ENCODE data around the gene SETD1A. TPM values are rescaled to one million over a fixed set of nuclear protein-coding genes. Genes with fewer than 3 reads are reported as not detected.

SETD1A gene
- total RNA-seq, 2 donors from 2014 or later: 11.8 to 17.7 TPM

- DNase-seq (ENCODE audit: low spot score): no peak
- intact Hi-C loops (cut with DNase I): no loop called here
Observed at GRCh38 chr16:31029272-31029671, 71.7 kb downstream of the SETD1A start.

- intact Hi-C loops (cut with DNase I): loop anchor here in 1 of 2 donors (5.0 kb wide), 1 partner anchor 34 kb away; no protein-coding TSS in a partner anchor
- no peak for DNase-seq (ENCODE audit: low spot score)
Observed at GRCh38 chr16:31031276-31031675, 73.7 kb downstream of the SETD1A start.

GRCh38 chr16:31032736-31033708 is 75.5 kb downstream of the SETD1A start, which contains the start of gene STX4:
STX4 (plus strand) TSS chr16:31033558; CDS start chr16:31033806, 248 bp downstream.
- DNase-seq (ENCODE audit: low spot score): peak; percentile 100
- intact Hi-C loops (cut with DNase I): loop anchor here in 1 of 2 donors (5.0 kb wide), 1 partner anchor 36 kb away; no protein-coding TSS in a partner anchor

GRCh38 chr16:31033709-31034492 is 76.3 kb downstream of the SETD1A start:
- intact Hi-C loops (cut with DNase I): loop anchor here in 1 of 2 donors (5.0 kb wide), 1 partner anchor 37 kb away; no protein-coding TSS in a partner anchor
- peak; percentile 97 for DNase-seq (ENCODE audit: low spot score)

Other genes with a start within 250 kb of the SETD1A start
- gene PHKG2, start 209.3 kb upstream of the SETD1A start, total RNA-seq: 10 to 100 TPM; 13.0 to 13.9 TPM
- 1 to 10 TPM; 1.2 TPM for gene CFAP119, start 195.7 kb upstream of the SETD1A start, total RNA-seq
- gene RNF40, start 195.4 kb upstream of the SETD1A start, total RNA-seq: 10 to 100 TPM; 60.9 to 66.5 TPM
- 10 to 100 TPM; 10.1 to 11.2 TPM for gene ZNF629, start 170.5 kb upstream of the SETD1A start, total RNA-seq
- 10 to 100 TPM; 33.6 to 36.3 TPM for gene BCL7C, start 63.7 kb upstream of the SETD1A start, total RNA-seq
- gene CTF1, start 61.1 kb upstream of the SETD1A start, total RNA-seq: 1 to 10 TPM; 5.0 to 5.2 TPM
- gene FBXL19, start 34.2 kb upstream of the SETD1A start, total RNA-seq: 10 to 100 TPM; 13.7 to 14.5 TPM
- gene ORAI3, start 8.7 kb upstream of the SETD1A start, total RNA-seq: 10 to 100 TPM; 11.0 to 17.5 TPM
- 10 to 100 TPM; 38.5 to 39.2 TPM for gene HSD3B7, start 27.5 kb downstream of the SETD1A start, total RNA-seq
- gene STX1B, start 52.9 kb downstream of the SETD1A start, total RNA-seq: 1 to 10 TPM in 1 of 2 donors, under 1 TPM in 1; 0.95 to 1.1 TPM
- gene STX4, start 75.8 kb downstream of the SETD1A start, total RNA-seq: 10 to 100 TPM; 54.4 to 75.4 TPM
- gene ZNF668, start 116.5 kb downstream of the SETD1A start, total RNA-seq: 10 to 100 TPM; 12.1 to 14.6 TPM
- 10 to 100 TPM; 10.1 to 11.7 TPM for gene ZNF646, start 116.7 kb downstream of the SETD1A start, total RNA-seq
- 1 to 10 TPM; 1.5 to 3.5 TPM for gene PRSS53, start 131.2 kb downstream of the SETD1A start, total RNA-seq
- 100 to 1,000 TPM in 1 of 2 donors, 10 to 100 TPM in 1; 77.8 to 113 TPM for gene VKORC1, start 137.0 kb downstream of the SETD1A start, total RNA-seq
- gene BCKDK, start 150.6 kb downstream of the SETD1A start, total RNA-seq: 10 to 100 TPM; 29.8 to 30.6 TPM
- 10 to 100 TPM; 49.9 to 51.3 TPM for gene KAT8, start 159.9 kb downstream of the SETD1A start, total RNA-seq
- gene PRSS8, start 178.0 kb downstream of the SETD1A start, total RNA-seq: under 1 TPM in 1 of 2 donors, not detected in 1; 0.23 TPM
- gene PRSS36, start 192.3 kb downstream of the SETD1A start, total RNA-seq: 1 to 10 TPM; 2.9 to 5.2 TPM
- gene FUS, start 222.4 kb downstream of the SETD1A start, total RNA-seq: 100 to 1,000 TPM; 168 to 208 TPM
- 10 to 100 TPM; 13.0 to 23.9 TPM for gene PYCARD, start 245.0 kb downstream of the SETD1A start, total RNA-seq

Measured in posterior vena cava (tissue), 2 donors.